GM21423 (cell line): ENCODE measurements around the gene PGLYRP4.

Experiments used
- ATAC-seq: cut with Tn5 transposase; IDR thresholded peaks from one replicate; pipeline ENCODE4 v1.9.1; 2021; ENCODE audit warnings: mild to moderate bottlenecking, moderate library complexity; ENCODE audit not compliant: unreplicated experiment

Gene PGLYRP4

DNA sequence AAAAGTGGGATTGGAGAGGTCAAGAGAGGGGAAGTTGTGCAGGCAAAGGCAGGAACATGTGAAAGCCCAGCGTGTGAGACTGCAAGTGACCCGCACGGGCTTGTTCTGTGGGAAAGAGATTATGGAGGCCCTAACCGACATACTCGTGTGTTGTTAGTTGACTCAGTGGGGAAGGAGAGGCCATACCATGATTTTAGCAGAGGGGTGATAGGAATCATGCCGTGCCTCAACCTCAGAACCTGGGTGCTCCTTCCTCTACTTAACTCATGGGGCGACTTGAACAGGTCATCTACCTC is 55.2 kb downstream of the PGLYRP4 start:
- no peak for ATAC-seq

DNA sequence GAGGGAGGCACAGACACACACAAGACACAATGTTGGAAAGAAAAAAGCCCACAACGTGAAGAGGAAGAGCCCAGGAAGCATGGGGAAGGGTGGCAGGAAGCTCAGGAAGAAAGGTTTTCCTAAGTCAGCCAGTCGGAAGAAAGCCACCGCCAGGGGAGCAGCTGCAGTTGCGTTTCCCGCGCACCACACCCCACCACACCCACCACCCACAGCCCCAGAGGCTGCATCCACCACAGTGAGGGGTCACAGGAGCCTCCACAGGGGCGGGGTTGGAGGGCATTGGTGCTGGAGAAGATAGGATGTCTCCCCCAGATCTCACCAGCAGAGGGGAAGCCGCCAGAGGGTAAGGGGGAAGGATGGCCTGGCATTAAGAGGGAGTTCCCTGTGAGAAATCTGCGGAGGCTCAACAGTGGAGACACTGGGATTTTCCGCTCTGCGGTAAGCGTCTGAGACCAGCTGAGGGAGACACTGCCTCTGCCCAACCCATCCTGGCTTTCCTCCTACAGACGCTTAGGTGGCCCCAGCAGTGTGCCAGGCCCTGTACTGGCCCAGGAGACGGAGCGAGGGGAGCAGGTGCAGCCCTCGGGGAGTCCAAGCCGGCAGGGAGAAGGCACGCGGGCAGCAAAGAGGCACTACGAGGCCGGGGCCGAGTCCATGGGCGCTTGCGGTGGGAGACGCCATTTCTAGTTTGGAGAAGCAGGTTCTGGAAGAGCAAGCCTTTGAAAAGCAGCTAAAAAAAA is 55.7 kb downstream of the PGLYRP4 start:
- ATAC-seq: no peak

DNA sequence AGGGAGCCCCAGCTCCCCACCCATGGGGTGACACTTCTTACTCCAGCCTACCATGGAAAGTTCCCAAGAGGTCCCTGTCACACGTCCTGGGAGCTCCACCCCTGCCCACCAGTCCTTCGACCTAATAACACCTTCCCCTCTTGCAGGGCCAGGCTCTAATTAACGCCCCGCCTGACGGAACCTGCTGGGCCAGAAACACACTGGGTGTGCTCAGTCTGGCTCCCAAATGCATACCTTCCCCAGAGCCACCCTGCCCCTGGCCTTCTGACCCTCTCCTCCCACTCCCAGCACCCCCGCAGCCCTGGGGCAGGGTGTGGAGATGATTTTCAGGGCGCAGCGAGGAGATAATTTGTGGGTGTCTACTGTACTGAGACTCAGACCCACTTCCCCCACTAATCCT is 56.5 kb downstream of the PGLYRP4 start:
- ATAC-seq: no peak

DNA sequence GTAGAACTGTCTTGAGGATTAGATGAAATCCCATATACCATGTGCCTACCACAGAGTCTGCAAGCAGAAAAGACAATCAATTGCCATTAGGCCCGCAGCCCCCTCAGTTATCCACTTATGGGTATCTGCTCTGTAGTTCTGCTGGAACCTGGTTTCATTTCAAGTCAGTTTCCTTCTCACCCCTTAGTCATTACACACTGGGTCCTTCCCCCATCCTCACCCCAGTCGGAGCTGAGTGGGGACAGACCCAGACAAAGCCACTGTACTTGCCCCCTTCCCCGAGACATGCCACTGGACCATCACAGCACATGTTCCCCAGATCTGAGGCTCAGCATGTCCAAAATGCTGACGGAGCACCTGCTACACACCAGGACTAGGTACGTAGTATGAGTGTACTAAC is 57.1 kb downstream of the PGLYRP4 start:
- no peak for ATAC-seq

DNA sequence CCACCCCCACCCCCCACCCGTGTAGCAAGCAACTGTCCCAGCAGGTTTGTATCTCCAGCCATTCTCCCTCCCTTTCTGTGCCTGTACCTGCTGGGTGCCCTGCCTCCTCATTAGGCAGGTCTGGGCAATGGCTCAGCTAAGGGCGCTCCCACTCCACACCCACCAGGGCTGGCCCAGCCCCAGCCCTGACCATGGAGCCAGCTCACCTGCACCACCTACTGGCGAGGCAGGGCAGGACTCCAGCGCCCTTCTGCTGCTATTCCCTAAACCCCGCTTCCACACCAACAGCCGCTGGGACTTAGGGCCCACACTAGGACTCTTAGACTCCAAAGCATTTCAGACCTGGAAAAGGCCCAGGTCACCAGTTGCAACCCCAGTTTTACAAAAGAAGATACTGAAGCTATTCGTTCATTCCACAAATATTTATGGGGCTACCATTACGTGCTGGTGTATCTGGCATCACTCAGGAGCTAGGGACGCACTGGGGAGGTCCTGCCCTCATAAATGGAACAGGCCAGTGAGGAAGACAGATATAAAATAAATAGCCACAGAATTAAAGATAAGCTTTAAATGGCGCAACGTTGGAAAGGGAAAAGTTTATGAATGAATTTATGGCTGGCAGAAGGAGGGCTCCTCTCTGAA is 59.9 kb downstream of the PGLYRP4 start:
- ATAC-seq: no peak
